RWPE2 (cell line): ENCODE results near the gene STIM1.

Experiments
- ATAC-seq: fragments of 200-7000 bp; cut with Tn5 transposase; 3 replicates; pipeline ENCODE4 v1.9.1; 2021; ENCODE audit warnings: low read depth
- DNase-seq: peaks from one replicate; pipeline ENCODE4 v3.0.0-alpha.2; 2020; ENCODE audit warnings: low spot score
- H3K27ac ChIP-seq: fragments of 450-650 bp; 2 replicates; pipeline ENCODE4 v1.5.1; 2017; ENCODE audit warnings: mild to moderate bottlenecking; ENCODE audit not compliant: poor library complexity, severe bottlenecking
- H3K27me3 ChIP-seq: fragments of 250-450 bp; sonication (Bioruptor Pico); 2 replicates; pipeline ENCODE4 v1.5.1; 2021; ENCODE audit warnings: mild to moderate bottlenecking, moderate library complexity; ENCODE audit not compliant: insufficient read depth, poor library complexity, severe bottlenecking
- H3K36me3 ChIP-seq: fragments of 250-450 bp; sonication (Bioruptor Pico); 2 replicates; pipeline ENCODE4 v1.5.1; 2020; ENCODE audit warnings: low read depth, mild to moderate bottlenecking, moderate library complexity
- H3K4me1 ChIP-seq: fragments of 250-450 bp; sonication (Bioruptor Pico); 2 replicates; pipeline ENCODE4 v1.5.1; 2021; ENCODE audit warnings: mild to moderate bottlenecking, moderate library complexity; ENCODE audit not compliant: insufficient read depth, poor library complexity, severe bottlenecking
- H3K4me3 ChIP-seq: fragments of 250-450 bp; sonication (Bioruptor Pico); 2 replicates; pipeline ENCODE4 v1.5.1; 2021; ENCODE audit warnings: mild to moderate bottlenecking, moderate library complexity; ENCODE audit not compliant: severe bottlenecking
- H3K9me3 ChIP-seq: fragments of 250-450 bp; sonication (Bioruptor Pico); 2 replicates; pipeline ENCODE4 v1.5.1; 2021; ENCODE audit warnings: mild to moderate bottlenecking, moderate library complexity; ENCODE audit not compliant: severe bottlenecking
- CTCF ChIP-seq: fragments of 450-650 bp; IDR thresholded peaks from one replicate; pipeline ENCODE4 v1.5.1; 2017; ENCODE audit warnings: mild to moderate bottlenecking, moderate library complexity; ENCODE audit not compliant: poor library complexity, severe bottlenecking

STIM1 gene

GRCh38 chr11:4134806-4135205, 279.3 kb downstream of the STIM1 start:
- no peak for DNase-seq
- Histone ChIP-seq H3K27ac (no peak overlapping the region), H3K4me3 (no peak overlapping the region)

GRCh38 chr11:4138497-4138896, 283.0 kb downstream of the STIM1 start:
- no peak for TF ChIP-seq CTCF
- DNase-seq (no peak), ATAC-seq (no peak)
- peaks cover 6% of the 10 kb centered on the region for H3K4me1 ChIP-seq
- peaks cover 62% of the 10 kb centered on the region for H3K36me3 ChIP-seq
- no peak overlapping the region for H3K4me3 ChIP-seq
- H3K27ac ChIP-seq: no peak overlapping the region
- H3K9me3 ChIP-seq: peaks cover 4% of the 10 kb centered on the region
- no peaks in the 10 kb centered on the region for H3K27me3 ChIP-seq

More at GRCh38 chr11:4134806-4135205, 279.3 kb downstream of the STIM1 start:
- peaks cover 6% of the 10 kb centered on the region for H3K4me1 ChIP-seq
- peaks cover 3% of the 10 kb centered on the region for H3K9me3 ChIP-seq
- H3K36me3 ChIP-seq: peaks cover 81% of the 10 kb centered on the region
- ATAC-seq: peak; percentile 81
- H3K27me3 ChIP-seq: no peaks in the 10 kb centered on the region
- no peak for TF ChIP-seq CTCF

- Histone ChIP-seq H3K36me3 (peaks cover 47% of the 10 kb centered on the region), H3K4me3 (no peak overlapping the region), H3K27me3 (no peaks in the 10 kb centered on the region), H3K4me1 (no peaks in the 10 kb centered on the region), H3K9me3 (peaks cover 4% of the 10 kb centered on the region), H3K27ac (no peak overlapping the region)
- TF ChIP-seq CTCF: no peak
- ATAC-seq (no peak), DNase-seq (no peak)
These were observed 284.7 kb downstream of the STIM1 start for GRCh38 chr11:4140067-4140636.
